ENCODE data around the gene NOP56. TPM values are rescaled to one million over a fixed set of nuclear protein-coding genes. Genes with fewer than 3 reads are reported as not detected.

The NOP56 gene
- total RNA-seq, 1 donor from 2014 or later = 103 TPM

DNA sequence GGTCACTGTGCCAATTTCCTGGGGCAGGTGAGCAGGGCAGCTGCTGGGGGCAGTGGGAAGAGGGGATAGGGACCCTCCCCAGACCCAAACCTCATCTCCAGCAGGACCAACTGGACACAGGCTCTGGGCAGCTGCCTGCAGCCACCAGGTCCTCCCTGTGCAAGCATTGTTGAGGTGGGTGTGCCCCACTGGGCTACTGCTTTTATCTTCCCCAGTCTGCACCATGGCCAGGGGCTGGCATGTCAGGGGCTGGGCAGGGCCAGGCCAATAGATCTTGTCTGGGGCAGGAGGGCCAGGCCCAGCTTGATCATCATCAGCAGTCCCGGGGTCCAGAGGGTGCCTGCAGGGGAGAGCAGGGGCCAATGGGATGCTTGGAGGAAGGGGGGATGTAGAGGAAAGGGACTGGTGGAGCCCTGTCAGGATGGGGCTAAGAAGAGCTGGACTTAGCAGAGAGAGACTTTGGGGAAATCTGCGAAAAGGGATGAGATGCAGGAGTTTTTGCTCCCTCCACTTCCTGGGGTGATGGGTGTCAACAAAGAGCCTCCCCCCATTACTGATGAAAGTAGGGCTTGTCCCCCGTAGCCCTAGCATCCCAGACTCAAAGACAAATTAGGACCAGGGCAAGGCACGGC, 45.9 kb downstream of the NOP56 start:
- Mint-ChIP-seq H3K9me3 (ENCODE audit: low read depth) (no peaks in the 10 kb centered on the region), H3K4me1 (ENCODE audit: low read depth) (peaks cover 4% of the 10 kb centered on the region), H3K4me3 (ENCODE audit: unreplicated experiment) (no peak overlapping the region), H3K27me3 (ENCODE audit: low read depth) (peaks cover 48% of the 10 kb centered on the region), H3K36me3 (ENCODE audit: low read depth) (peaks cover 3% of the 10 kb centered on the region), H3K27ac (ENCODE audit: unreplicated experiment) (no peak overlapping the region)
- peak; percentile 54 for DNase-seq (ENCODE audit: low spot score)
- TF ChIP-seq, protein P1, sequence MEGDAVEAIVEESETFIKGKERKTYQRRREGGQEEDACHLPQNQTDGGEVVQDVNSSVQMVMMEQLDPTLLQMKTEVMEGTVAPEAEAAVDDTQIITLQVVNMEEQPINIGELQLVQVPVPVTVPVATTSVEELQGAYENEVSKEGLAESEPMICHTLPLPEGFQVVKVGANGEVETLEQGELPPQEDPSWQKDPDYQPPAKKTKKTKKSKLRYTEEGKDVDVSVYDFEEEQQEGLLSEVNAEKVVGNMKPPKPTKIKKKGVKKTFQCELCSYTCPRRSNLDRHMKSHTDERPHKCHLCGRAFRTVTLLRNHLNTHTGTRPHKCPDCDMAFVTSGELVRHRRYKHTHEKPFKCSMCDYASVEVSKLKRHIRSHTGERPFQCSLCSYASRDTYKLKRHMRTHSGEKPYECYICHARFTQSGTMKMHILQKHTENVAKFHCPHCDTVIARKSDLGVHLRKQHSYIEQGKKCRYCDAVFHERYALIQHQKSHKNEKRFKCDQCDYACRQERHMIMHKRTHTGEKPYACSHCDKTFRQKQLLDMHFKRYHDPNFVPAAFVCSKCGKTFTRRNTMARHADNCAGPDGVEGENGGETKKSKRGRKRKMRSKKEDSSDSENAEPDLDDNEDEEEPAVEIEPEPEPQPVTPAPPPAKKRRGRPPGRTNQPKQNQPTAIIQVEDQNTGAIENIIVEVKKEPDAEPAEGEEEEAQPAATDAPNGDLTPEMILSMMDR (IDR thresholded peaks at IDR 0.05) = no peak

DNA sequence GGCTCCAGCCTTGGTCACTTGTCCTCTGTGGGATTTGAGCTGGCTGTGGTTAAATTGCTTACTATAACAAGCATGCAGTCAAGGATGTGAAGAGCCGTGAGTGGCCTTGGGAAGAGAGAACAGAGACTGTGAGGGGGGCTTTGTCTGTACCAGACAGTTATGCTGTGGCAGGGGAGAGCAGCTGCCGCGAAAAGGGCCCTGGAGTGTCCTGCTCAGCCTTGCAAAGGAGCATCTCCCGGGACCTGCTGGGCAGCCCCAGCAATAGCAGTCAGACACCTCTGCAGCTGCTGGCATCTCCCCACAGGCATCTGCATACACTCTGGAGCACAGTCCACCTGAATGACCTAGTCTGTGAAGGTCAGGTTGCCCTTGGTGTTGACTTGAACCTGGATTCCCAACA, 46.5 kb downstream of the NOP56 start:
- Mint-ChIP-seq H3K27me3 (ENCODE audit: low read depth) (peaks cover 48% of the 10 kb centered on the region), H3K36me3 (ENCODE audit: low read depth) (peaks cover 3% of the 10 kb centered on the region), H3K4me1 (ENCODE audit: low read depth) (peaks cover 4% of the 10 kb centered on the region), H3K9me3 (ENCODE audit: low read depth) (no peaks in the 10 kb centered on the region), H3K4me3 (ENCODE audit: unreplicated experiment) (no peak overlapping the region), H3K27ac (ENCODE audit: unreplicated experiment) (no peak overlapping the region)
- DNase-seq (ENCODE audit: low spot score) = peak; percentile 61
- TF ChIP-seq, protein P1 (IDR thresholded peaks at IDR 0.05) = no peak

DNA sequence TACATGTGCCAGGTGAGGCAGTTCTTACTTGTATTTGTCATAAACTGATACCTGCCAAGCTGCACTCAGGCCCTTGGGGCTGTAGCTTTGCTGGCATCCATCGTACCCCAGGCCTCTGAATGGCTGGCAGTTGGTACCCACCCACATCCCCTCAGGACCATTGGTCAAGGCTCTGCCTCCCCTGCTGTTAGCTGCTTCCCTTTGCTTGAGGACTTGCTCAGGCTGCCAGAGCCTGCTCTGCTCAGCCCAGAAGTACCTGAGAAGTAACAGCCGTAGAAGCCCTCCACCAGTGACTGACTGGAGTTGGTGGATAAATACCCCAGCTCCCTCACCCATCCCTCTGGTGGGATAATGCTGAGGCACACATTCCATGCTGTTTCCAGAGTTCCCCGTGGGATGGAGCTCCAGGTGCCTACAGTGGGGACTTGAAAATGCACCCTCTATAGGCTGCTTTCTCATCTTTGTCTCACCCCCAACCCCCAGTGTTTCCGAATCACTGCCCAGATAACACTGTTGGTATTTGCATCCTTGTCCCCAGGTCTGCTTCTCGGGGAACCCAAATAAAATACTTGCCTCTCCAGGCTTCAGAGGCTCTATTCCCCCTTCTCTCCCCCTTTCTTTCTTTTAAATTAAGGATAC, 47.5 kb downstream of the NOP56 start:
- no peak overlapping the region for H3K4me3 Mint-ChIP-seq (ENCODE audit: unreplicated experiment)
- no peaks in the 10 kb centered on the region for H3K9me3 Mint-ChIP-seq (ENCODE audit: low read depth)
- no peak overlapping the region for H3K27ac Mint-ChIP-seq (ENCODE audit: unreplicated experiment)
- TF ChIP-seq, protein P1 (IDR thresholded peaks at IDR 0.05) = no peak
- peaks cover 5% of the 10 kb centered on the region for H3K36me3 Mint-ChIP-seq (ENCODE audit: low read depth)
- peaks cover 1% of the 10 kb centered on the region for H3K4me1 Mint-ChIP-seq (ENCODE audit: low read depth)
- peaks cover 45% of the 10 kb centered on the region for H3K27me3 Mint-ChIP-seq (ENCODE audit: low read depth)
- no peak for DNase-seq (ENCODE audit: low spot score)

DNA sequence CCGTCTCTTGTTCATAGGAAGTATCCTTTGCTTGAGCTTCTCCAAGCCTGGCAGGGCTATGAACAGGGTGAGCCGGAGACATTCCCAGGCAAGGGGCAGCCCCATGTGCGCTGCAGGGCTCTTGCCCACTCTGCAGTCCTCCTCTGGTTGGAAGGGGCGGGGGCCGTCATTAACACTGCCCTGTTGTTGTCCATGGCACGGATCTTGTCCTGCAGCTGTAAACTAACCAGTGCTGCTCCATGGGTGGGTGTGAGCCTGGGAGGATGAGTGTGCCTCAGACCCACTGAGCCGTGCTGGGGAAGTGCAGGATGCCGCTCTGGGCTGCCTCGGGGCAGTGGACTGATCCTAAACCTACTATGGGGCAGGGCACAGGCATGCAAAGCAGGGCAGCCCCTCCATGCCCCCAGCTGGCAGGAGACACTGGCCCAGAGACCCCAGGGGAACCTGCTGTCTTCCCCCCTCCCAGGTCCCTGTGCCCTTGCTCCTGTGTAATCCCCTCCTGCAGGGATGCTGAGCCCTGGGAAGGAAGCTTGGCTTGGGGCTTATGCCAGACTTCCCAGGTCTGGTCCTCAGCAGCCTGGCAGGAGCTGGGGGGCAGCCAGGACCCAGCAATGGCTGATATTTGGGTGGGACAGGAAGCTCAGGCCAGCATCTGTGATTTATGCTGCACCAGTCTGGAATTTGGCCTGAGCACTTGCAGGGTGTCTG, 48.6 kb downstream of the NOP56 start:
- H3K4me1 Mint-ChIP-seq (ENCODE audit: low read depth) = no peaks in the 10 kb centered on the region
- TF ChIP-seq, protein P1 (IDR thresholded peaks at IDR 0.05) = no peak
- H3K27ac Mint-ChIP-seq (ENCODE audit: unreplicated experiment) = no peak overlapping the region
- H3K27me3 Mint-ChIP-seq (ENCODE audit: low read depth) = peaks cover 38% of the 10 kb centered on the region
- peak; percentile 86 for DNase-seq (ENCODE audit: low spot score)
- no peaks in the 10 kb centered on the region for H3K9me3 Mint-ChIP-seq (ENCODE audit: low read depth)
- H3K36me3 Mint-ChIP-seq (ENCODE audit: low read depth) = peaks cover 5% of the 10 kb centered on the region
- no peak overlapping the region for H3K4me3 Mint-ChIP-seq (ENCODE audit: unreplicated experiment)

- H3K4me3 Mint-ChIP-seq (ENCODE audit: unreplicated experiment) = no peak overlapping the region
These were observed 49.2 kb downstream of the NOP56 start for GRCh38 chr20:2701671-2702081.

More at GRCh38 chr20:2701671-2702081, 49.2 kb downstream of the NOP56 start:
- H3K27ac Mint-ChIP-seq (ENCODE audit: unreplicated experiment) = no peak overlapping the region
- H3K9me3 Mint-ChIP-seq (ENCODE audit: low read depth) = no peaks in the 10 kb centered on the region
- H3K4me1 Mint-ChIP-seq (ENCODE audit: low read depth) = no peaks in the 10 kb centered on the region
- peaks cover 41% of the 10 kb centered on the region for H3K27me3 Mint-ChIP-seq (ENCODE audit: low read depth)
- TF ChIP-seq, protein P1 (IDR thresholded peaks at IDR 0.05) = no peak
- DNase-seq (ENCODE audit: low spot score) = peak; percentile 42
- peaks cover 5% of the 10 kb centered on the region for H3K36me3 Mint-ChIP-seq (ENCODE audit: low read depth)
